Hepatocyte (in vitro differentiated cells): Measurements from ENCODE around the gene EPHB1. TPM values are rescaled to one million over a fixed set of nuclear protein-coding genes. Genes with fewer than 3 reads are reported as not detected.

ENCODE experiments used
- DNase-seq: peaks from one replicate; pipeline ENCODE4 v3.0.0-alpha.2; 2016; ENCODE audit warnings: low spot score
- H2AFZ ChIP-seq: fragments of 200-600 bp; sonication (generic); 2 replicates; pipeline ENCODE4 v1.6.0; 2016; ENCODE audit warnings: antibody characterized with exemption, mild to moderate bottlenecking
- H3K27ac ChIP-seq: fragments of 200-600 bp; sonication (generic); 2 replicates; pipeline ENCODE4 v1.5.1; 2016; ENCODE audit warnings: mild to moderate bottlenecking
- H3K27me3 ChIP-seq: fragments of 200-600 bp; sonication (generic); 2 replicates; pipeline ENCODE4 v1.6.1; 2016
- H3K36me3 ChIP-seq: fragments of 200-600 bp; sonication (generic); replicated peaks from 2 replicates; pipeline ENCODE4 v1.5.1; 2016; ENCODE audit warnings: low read depth; ENCODE audit not compliant: insufficient read depth
- H3K4me1 ChIP-seq: fragments of 200-600 bp; sonication (generic); 2 replicates; pipeline ENCODE4 v1.5.1; 2016; ENCODE audit warnings: mild to moderate bottlenecking, moderate library complexity; ENCODE audit not compliant: insufficient read depth
- H3K4me2 ChIP-seq: fragments of 200-600 bp; sonication (generic); 2 replicates; pipeline ENCODE4 v1.6.0; 2016
- H3K4me3 ChIP-seq: fragments of 200-600 bp; sonication (generic); 2 replicates; pipeline ENCODE4 v1.5.1; 2016; ENCODE audit warnings: mild to moderate bottlenecking
- H3K79me2 ChIP-seq: fragments of 200-600 bp; sonication (generic); 2 replicates; pipeline ENCODE4 v1.6.0; 2017; ENCODE audit warnings: mild to moderate bottlenecking
- H3K9me2 ChIP-seq: fragments of 200-600 bp; sonication (generic); replicated peaks from 2 replicates; pipeline ENCODE4 v1.6.0; 2017; ENCODE audit warnings: mild to moderate bottlenecking; ENCODE audit not compliant: insufficient read depth
- H3K9me3 ChIP-seq: fragments of 200-600 bp; sonication (generic); 2 replicates; pipeline ENCODE4 v1.5.1; 2016; ENCODE audit warnings: low read depth, mild to moderate bottlenecking
- H4K20me1 ChIP-seq: fragments of 200-600 bp; sonication (generic); 2 replicates; pipeline ENCODE4 v1.6.0; 2016; ENCODE audit warnings: mild to moderate bottlenecking; ENCODE audit not compliant: insufficient read depth, poor library complexity, severe bottlenecking
- CTCF ChIP-seq: fragments of 200-600 bp; sonication (generic); IDR thresholded peaks from 2 replicates; pipeline ENCODE4 v1.5.1; 2016; ENCODE audit warnings: antibody characterized with exemption, mild to moderate bottlenecking; ENCODE audit not compliant: poor library complexity
- EZH2 ChIP-seq: fragments of 200-600 bp; sonication (generic); IDR thresholded peaks from 2 replicates; pipeline ENCODE4 v1.6.1; 2016; ENCODE audit warnings: antibody characterized with exemption, mild to moderate bottlenecking, borderline replicate concordance
- EZH2phosphoT487 ChIP-seq: fragments of 200-600 bp; sonication (generic); IDR thresholded peaks from one replicate; pipeline ENCODE4 v1.6.1; 2018; ENCODE audit warnings: antibody characterized with exemption, mild to moderate bottlenecking, low read depth, moderate library complexity; ENCODE audit not compliant: unreplicated experiment, severe bottlenecking
- WGBS: methylation state at CpG from one replicate; pipeline ENCODE4 v1.1.6; 2016; ENCODE audit warnings: low lambda C conversion rate; ENCODE audit errors: missing lambda C conversion rate; 5-methylcytosine and 5-hydroxymethylcytosine counted together
- polyA plus RNA-seq: library from polyadenylated mRNA; unstranded; fragments of >200 nt; fragmentation: Nextera tagmentation; extraction: Ambion mirVana; gene quantifications from 2 replicates; pipeline ENCODE4 v1.2.1, GENCODE V29; 2016
- total RNA-seq: library from RNA; depleted of rRNA; stranded (reverse); fragments of >200 nt; gene quantifications from 2 replicates; pipeline ENCODE4 v1.2.3, GENCODE V29; 2014

EPHB1 gene
- total and polyA plus RNA-seq, 2 experiments from 2014 or later = 3.3 to 5.6 TPM

GRCh38 chr3:134897391-134898141 lies 102.5 kb downstream of the EPHB1 start:
- 93% methylated on average over 10 of the region's 10 CpGs for WGBS
- Histone ChIP-seq H3K9me3 (no peaks in the 10 kb centered on the region), H3K4me1 (no peaks in the 10 kb centered on the region), H3K4me3 (no peak overlapping the region), H3K27me3 (peaks cover 12% of the 10 kb centered on the region), H3K36me3 (no peaks in the 10 kb centered on the region), H3K79me2 (no peaks in the 10 kb centered on the region), H3K9me2 (no peaks in the 10 kb centered on the region), H3K27ac (no peak overlapping the region), H2AFZ (no peak overlapping the region), H4K20me1 (no peaks in the 10 kb centered on the region), H3K4me2 (no peak overlapping the region)
- DNase-seq = no peak
- no peak for TF ChIP-seq EZH2phosphoT487
- no peak for TF ChIP-seq EZH2
- TF ChIP-seq CTCF = no peak

DNA sequence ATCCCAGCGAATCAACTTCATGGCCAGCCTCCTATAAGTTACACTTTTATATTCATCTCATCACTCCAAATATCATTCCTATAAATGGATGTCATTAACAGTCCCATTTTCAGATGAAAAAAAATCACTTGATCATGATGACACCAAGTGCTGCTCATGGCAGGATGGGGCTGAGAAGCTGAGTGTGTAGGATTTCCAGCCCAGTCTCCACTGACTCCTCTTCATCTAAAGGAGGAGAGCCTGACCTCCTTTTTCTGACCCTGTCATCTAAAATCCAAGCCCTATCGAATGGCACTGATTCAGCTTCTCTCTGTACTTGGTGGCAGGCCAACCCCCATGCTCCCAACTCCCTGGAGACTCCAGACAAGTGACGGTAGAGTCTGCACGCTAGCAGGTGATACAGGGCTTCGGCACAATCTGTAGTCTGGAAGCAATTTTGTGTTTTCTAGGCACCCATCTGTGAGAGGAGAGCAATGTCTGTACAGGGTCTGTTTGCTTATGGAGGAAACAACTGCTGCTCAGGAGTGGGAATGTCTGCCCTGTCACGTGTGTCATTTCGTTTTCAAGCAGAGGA lies 103.2 kb downstream of the EPHB1 start:
- Histone ChIP-seq H2AFZ (no peak overlapping the region), H3K27me3 (peaks cover 12% of the 10 kb centered on the region), H3K36me3 (no peaks in the 10 kb centered on the region), H3K4me3 (no peak overlapping the region), H3K27ac (no peak overlapping the region), H3K9me3 (no peaks in the 10 kb centered on the region), H3K4me2 (no peak overlapping the region), H3K79me2 (no peaks in the 10 kb centered on the region), H3K9me2 (no peaks in the 10 kb centered on the region), H3K4me1 (no peaks in the 10 kb centered on the region), H4K20me1 (no peaks in the 10 kb centered on the region)
- TF ChIP-seq CTCF (no peak), EZH2 (no peak), EZH2phosphoT487 (no peak)
- WGBS = 89% methylated on average over 7 of the region's 7 CpGs
- no peak for DNase-seq

DNA sequence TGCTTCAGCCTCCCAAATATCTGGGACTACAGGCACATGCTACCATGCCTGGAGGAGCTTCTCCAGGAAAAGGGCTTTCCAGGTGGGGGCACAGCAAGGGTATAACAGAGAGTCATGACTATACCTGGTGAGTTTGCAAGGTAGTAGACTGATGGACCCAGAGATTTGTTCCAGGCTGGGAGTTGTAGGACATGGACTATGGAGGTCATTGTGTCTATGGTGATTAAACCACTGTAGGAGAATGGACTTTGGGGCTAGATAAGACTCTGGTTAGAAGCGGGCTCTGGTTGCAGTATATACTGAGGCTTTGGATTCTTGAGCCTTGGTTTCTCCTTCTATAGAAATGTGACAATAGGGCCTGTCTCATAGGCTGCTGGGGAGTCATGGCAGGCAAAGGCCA lies 104.7 kb downstream of the EPHB1 start:
- Histone ChIP-seq H3K4me3 (no peak overlapping the region), H3K27ac (no peak overlapping the region), H3K36me3 (no peaks in the 10 kb centered on the region), H3K4me1 (peaks cover 7% of the 10 kb centered on the region), H3K79me2 (no peaks in the 10 kb centered on the region), H2AFZ (no peak overlapping the region), H3K9me2 (no peaks in the 10 kb centered on the region), H3K9me3 (no peaks in the 10 kb centered on the region), H3K4me2 (no peak overlapping the region), H3K27me3 (no peaks in the 10 kb centered on the region), H4K20me1 (no peaks in the 10 kb centered on the region)
- TF ChIP-seq CTCF (no peak), EZH2phosphoT487 (no peak), EZH2 (no peak)
- WGBS = 94% methylated on average over 1 of the region's 1 CpG
- DNase-seq = no peak
